Stimulated activated CD4-positive, alpha-beta T cell treated with anti-CD3 and anti-CD28 coated beads, Interleukin-2, amount 100 ng/mL, for 4 hours (primary cell): ENCODE data around the gene MBTPS1.

ENCODE experiments used
- DNase-seq: peaks from one replicate; pipeline ENCODE4 v3.0.0-alpha.2; 2020; ENCODE audit warnings: low read depth

MBTPS1 gene

DNA sequence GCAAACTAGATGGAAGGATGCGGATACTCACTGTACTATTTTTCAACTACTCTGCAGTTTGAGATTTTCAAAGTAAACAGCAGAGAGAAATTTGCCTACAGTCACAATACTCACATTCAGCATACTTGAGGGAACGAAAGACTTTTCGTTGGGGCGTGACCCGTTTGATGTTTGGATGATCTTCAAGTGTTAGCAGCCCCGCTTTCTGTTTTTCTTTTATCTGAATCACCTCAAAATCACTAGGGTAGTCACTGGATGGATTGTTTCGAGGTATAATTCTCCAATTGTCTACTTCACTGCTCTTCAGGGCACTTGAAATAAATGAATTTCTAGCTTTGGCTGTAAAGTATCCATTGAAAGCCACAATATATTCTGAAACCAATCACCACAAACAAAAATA lies 17.8 kb downstream of the MBTPS1 start:
- DNase-seq = no peak

DNA sequence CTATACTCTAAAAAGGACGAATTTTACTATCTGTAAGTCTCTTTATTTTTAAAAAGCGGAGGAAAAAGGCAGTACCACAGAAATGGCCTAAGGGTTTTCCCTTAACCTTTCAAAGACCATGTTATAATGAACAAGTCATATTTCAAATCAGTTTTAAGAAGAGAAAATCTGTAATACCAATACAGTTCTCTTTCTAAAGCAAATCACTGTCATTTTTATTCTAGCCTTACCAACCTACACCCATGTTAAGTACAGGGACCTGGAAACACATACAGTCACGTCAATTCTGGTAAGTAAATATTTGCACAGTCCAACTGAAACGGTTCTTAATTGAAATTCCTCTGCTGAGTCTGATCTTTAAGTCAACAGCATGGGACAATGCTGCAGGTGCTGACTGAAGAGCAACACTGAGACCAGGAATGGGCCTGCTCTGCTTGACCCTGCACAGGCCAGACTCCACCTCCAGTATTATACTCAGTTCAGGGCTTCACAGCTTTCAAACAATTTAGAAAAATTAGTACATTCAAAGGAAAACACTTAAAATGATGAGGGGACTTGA lies 20.2 kb downstream of the MBTPS1 start:
- DNase-seq = no peak

DNA sequence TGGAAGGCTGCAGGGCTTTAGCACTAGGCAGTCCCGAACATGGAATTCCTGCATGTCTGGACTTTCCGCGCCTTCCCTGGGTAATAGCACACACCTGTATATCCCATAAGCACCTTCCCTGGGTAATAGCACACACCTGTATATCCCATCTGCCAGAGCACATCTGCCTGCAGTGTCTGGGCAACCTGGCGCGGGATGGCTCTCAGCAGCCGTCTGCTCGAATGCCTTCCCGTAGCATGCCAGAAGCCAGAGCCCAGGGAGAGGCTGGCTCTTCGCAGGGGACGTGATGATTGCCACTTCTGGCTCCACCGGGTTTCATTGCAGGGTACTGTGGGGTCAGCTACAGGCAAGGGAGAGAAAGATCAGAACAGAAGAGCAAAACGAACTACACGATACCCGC lies 21.3 kb downstream of the MBTPS1 start:
- DNase-seq = no peak

DNA sequence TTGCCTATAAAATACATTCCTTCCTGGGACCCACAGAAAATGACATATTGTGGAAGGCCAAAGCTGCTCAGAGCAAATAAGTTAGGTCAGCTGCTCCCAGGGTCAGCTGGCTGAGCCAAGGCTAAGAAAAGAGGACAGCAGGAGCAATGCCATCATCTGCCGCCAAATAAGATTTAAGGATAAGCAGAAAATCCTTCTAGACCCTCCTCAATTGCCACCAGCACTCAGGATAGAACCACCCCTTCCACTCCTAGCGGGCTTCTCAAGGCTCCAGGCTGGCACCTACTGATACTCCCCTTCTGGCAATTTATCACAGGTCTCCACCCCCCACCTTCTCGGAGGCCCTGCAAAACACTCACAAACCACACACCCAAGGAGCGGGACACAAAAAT lies 22.9 kb downstream of the MBTPS1 start:
- DNase-seq = no peak

DNA sequence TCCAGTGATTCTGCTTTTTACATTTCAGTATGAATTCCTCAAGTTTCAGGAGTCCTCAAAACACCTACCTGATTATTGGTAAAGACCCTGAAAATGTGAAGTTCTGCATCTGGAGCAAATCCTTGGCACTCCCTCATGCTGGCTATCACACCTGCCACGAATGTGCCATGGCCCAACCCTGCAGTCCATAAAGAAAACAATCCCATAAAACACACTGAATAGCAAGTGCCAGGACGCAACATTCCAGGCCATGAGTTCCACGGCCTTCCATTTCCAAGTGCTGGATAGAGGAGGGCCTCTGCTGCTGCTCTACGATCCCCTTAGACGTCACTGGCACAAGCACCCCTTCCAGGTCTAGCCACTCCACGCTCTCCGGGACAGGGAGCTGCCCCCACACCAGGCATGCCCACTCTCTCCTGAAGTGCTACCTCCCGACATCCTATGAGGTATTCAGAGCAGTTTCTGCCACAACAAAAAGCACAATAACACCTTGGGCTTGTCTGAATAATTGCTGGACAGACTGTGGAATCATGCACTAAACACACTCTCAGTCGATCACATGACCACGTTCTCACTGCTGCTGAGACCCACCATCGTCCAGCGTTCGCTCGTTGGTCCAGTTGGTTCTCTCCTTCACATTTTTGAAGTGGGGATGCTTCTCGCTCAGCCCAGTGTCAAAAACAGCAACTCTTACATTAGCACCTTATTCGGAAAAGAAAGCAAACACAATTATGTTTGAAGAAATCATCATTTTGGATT lies 23.4 kb downstream of the MBTPS1 start:
- no peak for DNase-seq

DNA sequence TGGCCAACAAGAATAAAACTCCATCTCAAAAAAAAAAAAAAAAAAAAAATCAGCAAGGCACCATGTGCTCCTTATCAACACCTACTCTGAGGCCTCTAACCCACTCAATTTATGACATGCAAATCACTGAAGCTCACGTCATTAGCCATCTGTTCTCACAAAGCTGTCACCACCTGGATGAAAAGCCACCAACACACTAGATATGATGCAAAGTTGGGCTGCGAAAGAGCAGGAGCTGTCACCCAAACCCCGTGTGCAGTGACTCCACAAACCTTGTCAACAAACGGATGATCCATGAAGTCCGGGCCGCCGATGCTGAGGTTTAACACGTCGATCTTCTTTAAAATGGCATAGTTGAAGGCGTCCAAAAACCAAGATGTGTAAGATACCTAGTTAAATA lies 25.3 kb downstream of the MBTPS1 start:
- no peak for DNase-seq

DNA sequence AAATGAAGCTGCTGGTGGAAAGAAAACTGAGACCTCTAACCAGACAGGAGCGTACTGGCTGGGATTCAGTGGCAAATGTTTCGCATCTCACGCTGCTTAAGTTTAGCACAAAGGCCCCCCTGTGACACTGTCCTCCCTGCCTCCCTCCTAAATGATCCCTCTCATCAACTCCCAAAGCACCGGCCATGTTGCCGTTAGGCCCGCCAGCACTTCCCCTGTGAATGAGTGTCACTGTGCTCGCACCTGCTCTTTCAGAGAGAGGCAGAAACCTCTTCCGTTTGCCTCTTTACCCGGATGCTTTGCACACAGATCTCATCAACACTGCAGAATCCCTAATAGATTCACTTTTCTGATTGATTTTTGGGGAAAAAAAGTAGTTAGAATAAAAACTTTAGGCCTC lies 26.5 kb downstream of the MBTPS1 start:
- no peak for DNase-seq

DNA sequence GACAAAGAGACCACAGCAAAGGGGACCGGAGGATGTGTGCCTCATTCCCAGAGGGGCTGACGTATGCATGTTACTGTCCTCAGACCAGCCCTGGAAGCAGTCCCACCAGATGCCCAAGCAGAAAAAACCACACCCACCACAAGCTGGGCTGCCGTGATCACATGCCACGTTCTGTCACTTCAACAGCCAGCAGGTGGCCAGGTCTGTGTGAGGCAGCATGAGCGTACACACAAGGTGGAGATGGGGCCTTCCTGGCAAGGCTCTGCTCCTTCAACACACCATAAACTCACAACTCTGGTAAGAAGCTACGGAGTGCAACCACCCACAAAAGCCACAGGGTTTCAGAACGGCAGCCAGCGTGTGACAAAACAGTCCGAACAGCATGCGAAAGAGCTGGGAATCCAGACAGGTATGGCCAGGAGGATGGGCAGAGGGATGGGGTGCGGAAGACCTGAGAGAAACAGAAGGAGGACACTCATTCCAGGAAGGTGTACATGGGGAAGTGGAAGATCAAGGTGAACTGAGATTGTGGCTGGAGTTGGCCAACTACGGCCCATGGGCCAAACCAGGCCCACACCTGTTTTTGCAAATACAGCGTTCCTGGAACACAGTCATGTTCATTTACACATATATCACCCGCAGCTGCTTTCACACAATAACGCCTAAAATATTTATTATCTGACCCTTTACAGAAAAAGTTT lies 27.9 kb downstream of the MBTPS1 start:
- DNase-seq = peak; percentile 17

DNA sequence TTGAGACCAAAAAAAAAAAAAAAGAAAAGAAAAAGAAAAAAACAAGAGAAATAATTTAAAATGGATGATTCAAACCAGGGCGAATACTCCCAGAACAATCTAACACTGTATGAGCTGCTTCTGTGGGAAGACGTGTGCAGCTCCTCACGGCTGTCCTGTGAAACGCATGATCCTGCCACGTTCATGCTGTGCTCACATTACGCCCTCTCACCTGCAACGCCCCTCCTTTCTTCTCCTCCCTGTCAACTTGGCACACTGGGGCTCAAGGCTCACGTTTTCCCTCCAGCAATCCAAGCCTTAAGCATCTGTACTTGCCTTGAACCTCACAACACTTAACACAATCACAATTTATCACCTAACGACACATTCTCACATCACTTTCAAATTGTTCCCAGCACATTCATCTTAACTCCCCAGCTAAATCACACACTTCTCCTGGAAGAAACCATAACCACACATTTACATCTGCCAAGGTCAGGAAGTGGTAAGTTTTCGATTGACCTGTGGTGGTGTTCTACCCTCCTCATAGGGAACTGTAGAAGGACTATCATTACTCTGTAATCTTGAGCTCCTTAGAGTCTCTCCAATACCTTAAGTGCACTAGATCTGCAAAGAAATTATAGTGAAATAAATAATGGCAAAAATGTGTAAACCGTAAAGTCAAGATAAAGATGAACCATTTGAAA lies 29.1 kb downstream of the MBTPS1 start:
- DNase-seq = no peak

DNA sequence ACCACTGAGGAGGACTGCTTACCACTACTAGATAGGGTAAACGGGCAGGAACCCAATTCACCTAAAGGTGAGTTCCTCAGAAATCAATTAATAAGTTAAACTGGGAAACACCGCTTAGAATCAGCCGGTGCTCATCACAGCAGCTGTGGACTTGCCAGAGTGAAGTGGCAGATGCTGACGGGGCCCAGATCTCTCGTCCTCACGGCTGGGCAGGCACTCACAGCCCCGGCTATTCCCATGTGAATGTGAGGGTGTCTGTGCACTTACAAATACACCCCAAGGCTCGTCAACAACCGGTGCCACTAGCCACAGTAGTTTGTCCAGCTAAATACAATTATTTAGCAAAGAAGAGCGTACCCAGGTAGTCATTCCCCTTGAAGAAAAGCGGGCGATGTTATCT lies 29.7 kb downstream of the MBTPS1 start:
- no peak for DNase-seq

DNA sequence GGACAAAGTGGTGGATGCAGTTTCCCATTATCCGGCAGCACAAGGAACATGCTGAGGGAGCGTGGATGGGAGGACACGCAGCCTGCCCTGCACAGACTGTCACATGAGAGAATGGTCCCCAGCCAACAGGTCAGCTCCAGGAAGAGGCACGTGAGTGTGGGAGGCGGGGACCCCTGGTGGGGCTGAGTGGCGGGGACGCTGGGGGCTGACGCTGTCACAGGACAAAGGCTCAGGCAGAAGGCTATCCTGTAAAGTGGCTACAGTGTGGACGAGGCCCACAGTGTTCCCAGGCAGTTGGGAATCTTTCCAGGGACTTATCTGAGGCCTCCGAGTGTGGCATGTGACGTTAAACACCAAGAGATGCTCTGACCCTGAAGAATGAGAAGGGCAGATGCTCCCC lies 30.4 kb downstream of the MBTPS1 start:
- DNase-seq = no peak

DNA sequence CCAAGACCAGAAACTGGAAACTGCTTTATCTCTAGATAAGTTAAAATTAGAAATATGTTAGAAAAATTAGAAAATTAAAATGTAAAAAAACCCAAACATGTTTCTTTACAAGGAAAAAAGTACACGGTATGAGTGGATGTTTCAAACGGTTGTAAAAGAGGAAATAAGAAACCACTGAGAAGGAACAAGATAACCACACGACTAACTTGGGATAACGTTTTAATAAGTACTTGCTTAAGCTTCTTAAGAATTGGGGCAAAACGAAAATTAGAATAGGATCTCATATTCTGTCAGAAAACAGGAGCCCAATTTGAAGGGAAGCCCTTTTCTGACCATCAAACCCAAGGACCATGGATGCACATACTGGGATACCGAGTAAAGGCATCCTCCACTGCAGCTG lies 31.0 kb downstream of the MBTPS1 start:
- no peak for DNase-seq

DNA sequence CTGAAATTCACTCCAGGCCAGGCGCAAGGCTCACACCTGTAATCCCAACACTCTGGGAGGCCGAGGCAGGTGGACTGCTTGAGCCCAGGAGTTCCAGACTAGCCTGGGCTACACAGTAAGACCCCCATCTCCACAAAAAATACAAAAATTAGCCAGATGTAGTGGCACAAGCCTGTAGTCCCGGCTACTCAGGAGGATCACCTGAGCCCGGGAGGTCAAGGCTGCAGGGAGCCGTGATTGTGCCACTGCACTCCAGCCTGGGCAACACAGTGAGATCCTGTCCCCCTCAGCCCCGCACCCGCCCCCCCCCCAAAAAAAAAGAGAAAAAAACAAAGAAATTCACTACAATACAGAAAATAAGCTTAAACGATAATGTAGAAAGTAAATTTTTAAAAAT lies 31.5 kb downstream of the MBTPS1 start:
- no peak for DNase-seq

DNA sequence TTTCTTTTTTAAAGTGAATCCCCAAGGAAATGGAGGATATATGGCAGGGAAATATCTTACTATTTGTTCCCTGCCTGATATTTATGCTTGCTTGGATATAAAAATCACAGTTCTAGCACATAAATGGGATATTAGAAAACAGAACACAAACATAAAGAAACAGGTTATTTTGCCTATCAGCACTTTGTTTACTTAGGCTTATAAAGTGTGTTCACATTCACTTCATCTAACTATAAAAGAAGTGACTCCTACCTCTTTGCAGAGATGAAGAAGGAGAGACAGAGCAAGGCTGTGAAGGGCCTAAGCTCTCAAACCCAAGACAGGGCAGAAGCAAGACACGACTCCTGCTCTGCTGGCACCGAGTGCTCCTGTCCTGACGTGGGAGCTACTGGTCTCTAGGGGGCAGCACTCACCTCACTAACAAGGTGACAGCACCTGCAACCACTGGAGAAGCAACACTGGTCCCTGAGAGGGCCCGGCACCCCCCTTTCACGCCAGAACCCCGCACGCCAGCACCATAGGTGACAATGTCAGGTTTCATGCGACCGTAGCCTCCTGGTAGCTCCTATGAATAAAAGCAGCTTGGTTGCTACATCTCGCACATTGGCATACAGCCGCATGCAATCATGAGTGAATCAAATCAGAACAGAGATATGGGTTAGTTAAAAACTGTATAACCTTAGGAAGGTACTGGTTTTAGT lies 32.0 kb downstream of the MBTPS1 start:
- peak; percentile 52 for DNase-seq

DNA sequence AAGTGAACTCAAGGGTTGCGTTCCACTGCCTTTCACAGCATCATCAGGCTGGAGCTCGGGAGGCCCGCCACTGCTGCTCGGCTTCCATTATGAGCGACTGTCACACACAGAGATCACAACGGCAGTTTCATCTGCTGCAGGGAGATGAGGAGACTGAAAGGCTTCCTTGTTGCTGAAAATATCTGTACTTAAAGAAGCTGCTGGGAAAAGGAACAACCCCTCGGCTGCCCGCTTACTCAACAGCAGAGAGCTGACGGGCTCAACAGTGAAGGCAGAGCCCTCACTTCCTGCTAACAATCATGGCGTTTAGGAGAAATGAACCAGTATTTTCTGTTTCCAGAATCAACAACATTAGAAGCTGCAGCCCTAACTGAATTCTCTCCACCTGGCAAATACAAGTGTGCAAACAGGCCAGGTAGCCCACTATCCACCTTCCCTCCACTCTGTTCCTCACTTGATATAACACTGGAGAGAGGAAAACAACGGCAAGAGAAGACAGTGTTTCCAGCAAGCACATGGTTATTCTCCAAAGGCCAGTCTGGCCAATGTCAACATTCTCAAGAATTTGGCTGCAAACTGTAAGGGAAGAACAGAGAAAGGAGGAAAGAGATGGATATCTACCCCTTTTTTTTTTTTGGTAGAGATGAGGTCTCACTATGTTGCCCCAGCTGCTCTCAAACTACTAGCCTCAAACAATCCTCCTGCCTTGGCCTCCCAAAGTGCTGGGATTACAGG lies 33.7 kb downstream of the MBTPS1 start:
- no peak for DNase-seq

DNA sequence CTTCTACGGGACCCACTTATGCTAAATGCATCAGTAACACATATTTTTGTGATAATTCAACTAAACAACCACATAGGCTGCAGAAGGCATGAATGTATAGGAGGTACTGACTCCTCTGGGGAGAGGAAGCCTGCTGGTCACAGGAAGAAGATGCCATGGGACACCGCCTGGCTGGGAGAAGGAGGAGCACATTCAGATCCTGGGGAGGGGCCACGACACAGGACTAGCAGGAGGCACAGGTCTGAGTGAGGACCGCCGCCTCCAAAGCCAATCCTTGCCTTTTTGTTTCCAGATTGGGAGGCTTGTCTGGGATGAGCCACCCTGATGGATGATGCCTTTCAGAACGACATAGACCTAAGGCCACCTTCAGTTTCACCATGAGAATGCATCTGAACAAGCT lies 34.6 kb downstream of the MBTPS1 start:
- DNase-seq = no peak

DNA sequence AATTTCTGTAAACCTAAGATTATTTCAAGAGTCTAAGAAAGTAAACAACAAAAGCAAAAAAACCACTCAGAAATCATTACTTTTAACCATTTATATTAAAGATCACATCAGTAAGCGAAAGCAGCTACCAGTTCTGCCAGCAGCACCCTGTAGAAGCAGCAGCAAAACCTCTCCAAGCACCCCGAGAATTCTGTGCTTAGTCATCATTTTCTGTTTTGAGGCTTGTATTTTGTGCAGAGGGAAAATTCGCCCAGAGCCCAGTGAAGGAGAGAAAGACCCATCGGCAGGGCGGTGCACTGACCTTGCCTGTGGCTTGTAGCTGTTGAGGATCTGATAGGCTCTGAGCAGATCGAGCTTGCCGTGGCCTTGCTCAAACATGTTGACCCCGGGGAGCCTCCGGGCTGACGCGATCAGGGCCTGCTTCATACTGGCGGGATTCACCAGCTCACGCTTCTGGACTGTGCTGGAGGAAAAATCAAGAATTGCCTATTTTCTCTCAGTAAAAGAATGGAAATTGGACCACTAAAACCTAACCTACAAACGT lies 35.2 kb downstream of the MBTPS1 start:
- DNase-seq = no peak

DNA sequence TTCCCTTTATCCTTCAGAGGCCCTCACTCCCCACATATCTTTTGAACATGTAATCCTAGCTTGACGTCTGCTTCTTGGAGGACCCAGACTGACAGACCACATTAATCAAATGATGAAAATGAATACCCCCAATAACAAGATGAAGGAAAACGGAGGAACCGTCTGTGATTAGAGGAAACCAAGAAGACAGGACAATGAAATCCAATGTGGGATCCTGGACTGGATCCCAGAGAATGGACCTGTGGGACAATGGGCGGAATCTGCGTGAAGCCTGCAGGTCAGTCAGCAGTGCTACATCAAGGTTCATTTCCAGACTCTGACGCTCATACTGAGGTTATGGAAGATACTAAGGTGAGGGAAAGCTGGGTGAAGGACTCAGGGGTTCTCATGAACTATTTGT lies 35.9 kb downstream of the MBTPS1 start:
- no peak for DNase-seq

DNA sequence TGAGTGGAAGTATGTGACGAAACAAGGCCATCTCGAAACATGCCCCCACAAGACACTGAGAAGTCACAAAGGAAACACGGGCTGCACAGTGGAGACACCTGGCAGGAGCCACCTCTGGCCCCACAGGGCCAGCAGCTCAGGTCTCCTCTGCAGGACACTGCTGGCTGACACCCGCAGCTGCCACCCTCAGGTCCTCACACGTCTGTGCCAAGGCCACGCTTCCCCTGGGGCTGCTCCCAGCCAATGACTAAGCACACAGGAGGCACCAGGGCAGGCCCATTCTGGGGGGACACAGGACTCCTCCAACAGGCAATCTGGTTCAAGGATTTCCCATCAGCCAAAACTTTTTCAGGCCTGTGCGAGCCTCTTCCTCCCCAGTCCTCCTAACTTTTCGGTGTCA lies 36.4 kb downstream of the MBTPS1 start:
- DNase-seq = no peak

DNA sequence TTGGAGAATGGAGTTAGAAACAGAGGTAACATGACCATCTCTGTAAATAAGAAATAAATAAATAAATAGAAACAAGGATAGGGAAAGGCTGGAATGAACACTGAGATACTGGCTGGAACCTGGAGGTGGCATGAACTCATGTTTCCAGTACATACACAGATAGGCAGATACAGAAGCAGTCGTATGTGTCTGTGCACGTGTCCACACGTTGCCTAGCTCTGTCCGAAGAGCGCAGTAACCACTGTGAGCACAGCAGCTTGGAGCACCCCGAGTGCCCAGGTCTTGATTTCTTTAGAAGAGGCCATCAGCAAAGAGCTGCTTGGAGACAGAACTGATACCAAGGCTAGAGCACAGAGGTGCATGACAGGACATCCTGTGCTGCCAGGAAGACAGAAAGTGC lies 37.1 kb downstream of the MBTPS1 start:
- DNase-seq = no peak

DNA sequence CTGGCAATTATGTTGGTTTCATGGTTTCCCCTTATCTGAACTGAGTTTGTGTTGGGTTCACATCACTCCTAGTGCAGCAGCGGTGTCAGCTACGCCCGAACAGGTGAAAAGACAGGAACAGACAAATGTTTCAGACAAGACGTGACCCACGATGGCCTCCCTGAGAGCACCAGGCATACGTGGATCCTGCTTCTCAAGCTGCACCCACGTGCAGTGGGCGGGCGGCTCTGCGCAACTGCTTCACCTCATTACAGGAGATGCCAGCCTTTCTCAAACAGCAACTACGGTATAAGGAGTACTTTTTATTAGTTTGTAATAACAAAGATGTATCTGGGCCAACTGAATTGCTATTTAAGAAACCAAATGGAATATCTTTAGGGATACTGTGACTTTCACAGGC lies 41.4 kb downstream of the MBTPS1 start:
- no peak for DNase-seq
